ENCODE data around the gene JAK3. TPM values are rescaled to one million over a fixed set of nuclear protein-coding genes. Genes with fewer than 3 reads are reported as not detected.

JAK3 gene
- total and polyA plus RNA-seq, 9 donors: 6.6 to 35.5 (median 17.8) TPM

- peak in 2 of 3 donors; percentile 9 to 17 for TF ChIP-seq CTCF (IDR thresholded peaks at IDR 0.05)
- TF ChIP-seq EP300 (IDR thresholded peaks at IDR 0.05): no peak
- peak; percentile 94 for TF ChIP-seq POLR2A (IDR thresholded peaks at IDR 0.05)
- intact Hi-C loops (cut with DNase I): no loop called here
- H3K36me3 ChIP-seq: no peaks in the 10 kb centered on the region
- no peaks in the 10 kb centered on the region for H3K9me3 ChIP-seq
- peaks cover 7% of the 10 kb centered on the region for H3K4me1 ChIP-seq (ENCODE audit: insufficient read depth)
- H3K4me3 ChIP-seq: peak overlapping the region; percentile 28
- H3K27ac ChIP-seq: peak overlapping the region; percentile 87 to 92
- peak; percentile 99 to 100 (median 99) for DNase-seq
- WGBS, 3 donors: 3 to 7% (median 5%) methylated on average over 45 to 56 of the region's 56 CpGs
- no peaks in the 10 kb centered on the region for H3K27me3 ChIP-seq
Measured at GRCh38 chr19:17841810-17842662, 5.7 kb downstream of the JAK3 start.

- peak overlapping the region; percentile 22 for H3K4me3 ChIP-seq
- H3K4me1 ChIP-seq (ENCODE audit: insufficient read depth): peaks cover 7% of the 10 kb centered on the region
- DNase-seq: no peak
- peak overlapping the region; percentile 66 to 92 for H3K27ac ChIP-seq
- no peaks in the 10 kb centered on the region for H3K9me3 ChIP-seq
- TF ChIP-seq EP300 (IDR thresholded peaks at IDR 0.05) (no peak), CTCF (IDR thresholded peaks at IDR 0.05) (no peak), POLR2A (IDR thresholded peaks at IDR 0.05) (peak; percentile 50)
- intact Hi-C loops (cut with DNase I): no loop called here
- no peaks in the 10 kb centered on the region for H3K27me3 ChIP-seq
- H3K36me3 ChIP-seq: no peaks in the 10 kb centered on the region
- WGBS, 3 donors: 7 to 23% (median 9%) methylated on average over 27 to 30 of the region's 30 CpGs
Measured at GRCh38 chr19:17841371-17841809, 6.4 kb downstream of the JAK3 start.

GRCh38 chr19:17840019-17840418 lies 7.8 kb downstream of the JAK3 start:
- intact Hi-C loops (cut with DNase I): no loop called here
- TF ChIP-seq POLR2A (IDR thresholded peaks at IDR 0.05) (no peak), EP300 (IDR thresholded peaks at IDR 0.05) (no peak), CTCF (IDR thresholded peaks at IDR 0.05) (no peak)
- Histone ChIP-seq H3K4me1 (ENCODE audit: insufficient read depth) (peaks cover 7% of the 10 kb centered on the region), H3K4me3 (no peak overlapping the region), H3K27ac (no peak overlapping the region), H3K9me3 (no peaks in the 10 kb centered on the region), H3K27me3 (no peaks in the 10 kb centered on the region), H3K36me3 (no peaks in the 10 kb centered on the region)
- DNase-seq: no peak
- WGBS, 3 donors: 80 to 84% (median 80%) methylated on average over 6 of the region's 6 CpGs

GRCh38 chr19:17837972-17838371 lies 9.8 kb downstream of the JAK3 start:
- WGBS, 3 donors: 89 to 96% (median 94%) methylated on average over 7 of the region's 7 CpGs

More at GRCh38 chr19:17837972-17838371, 9.8 kb downstream of the JAK3 start:
- H3K27me3 ChIP-seq: no peaks in the 10 kb centered on the region
- no peak overlapping the region for H3K27ac ChIP-seq
- H3K36me3 ChIP-seq: no peaks in the 10 kb centered on the region
- TF ChIP-seq CTCF (IDR thresholded peaks at IDR 0.05): no peak
- TF ChIP-seq POLR2A (IDR thresholded peaks at IDR 0.05): no peak
- TF ChIP-seq EP300 (IDR thresholded peaks at IDR 0.05): no peak
- H3K4me3 ChIP-seq: no peak overlapping the region
- H3K4me1 ChIP-seq (ENCODE audit: insufficient read depth): peaks cover 2% of the 10 kb centered on the region
- DNase-seq: no peak
- intact Hi-C loops (cut with DNase I): no loop called here
- no peaks in the 10 kb centered on the region for H3K9me3 ChIP-seq

All from ovary (tissue), 9 donors.